HG03432 (cell line): Measurements from ENCODE around the gene NCLN.
"Not testable (repeated sequence)": the region's sequence is repeated elsewhere in the genome, so short reads cannot be mapped to it uniquely, and the experiment has no call there.

Experiments used
- ATAC-seq: cut with Tn5 transposase; IDR thresholded peaks from one replicate; pipeline ENCODE4 v1.9.1; 2021; ENCODE audit warnings: mild to moderate bottlenecking, moderate library complexity; ENCODE audit not compliant: unreplicated experiment

The NCLN gene

DNA sequence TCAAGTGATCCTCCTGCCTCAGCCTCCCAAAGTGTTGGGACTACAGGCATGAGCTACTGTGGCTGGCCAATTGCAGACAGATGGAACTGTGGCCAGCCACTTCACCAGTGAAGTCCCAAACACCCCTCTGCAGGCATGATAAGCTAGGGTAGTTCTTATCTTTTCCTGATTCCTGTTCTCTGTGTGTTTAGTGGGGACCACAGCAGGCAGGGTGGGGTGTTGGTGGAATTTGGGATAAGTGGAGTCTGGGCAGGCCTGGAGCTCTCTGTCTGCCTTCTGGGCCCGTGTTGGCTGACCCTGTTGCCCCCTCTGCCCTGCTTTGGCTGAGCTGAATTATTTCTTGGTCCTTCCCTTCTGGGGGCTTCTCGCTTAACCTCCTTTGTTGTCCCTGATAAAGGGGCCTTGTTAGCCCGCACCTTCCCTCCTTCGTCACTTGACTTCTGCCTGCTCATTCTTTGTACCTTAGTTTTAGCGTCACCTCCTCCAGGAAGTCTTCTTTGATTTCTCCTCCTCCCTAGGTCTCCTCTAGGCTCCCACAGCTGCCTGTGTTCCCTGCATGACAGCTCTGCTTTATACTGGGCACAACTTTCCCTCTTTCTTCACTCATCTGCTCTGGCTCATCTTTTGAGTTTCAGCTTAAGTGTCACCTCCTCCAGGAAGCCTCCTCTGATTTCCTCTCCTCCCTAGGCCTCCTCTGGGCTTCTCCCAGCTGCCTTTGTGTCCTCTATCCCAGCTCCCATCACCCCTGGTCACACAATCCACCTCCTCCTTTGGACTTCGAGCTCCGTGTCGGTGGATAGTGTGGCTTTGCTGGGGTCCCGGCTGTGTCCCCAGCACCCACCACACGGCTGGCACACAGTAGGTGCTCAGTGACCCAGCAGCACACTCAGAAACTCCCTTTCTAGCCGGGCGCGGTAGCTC is 1.7 kb upstream of the NCLN start:
- ATAC-seq = no peak

DNA sequence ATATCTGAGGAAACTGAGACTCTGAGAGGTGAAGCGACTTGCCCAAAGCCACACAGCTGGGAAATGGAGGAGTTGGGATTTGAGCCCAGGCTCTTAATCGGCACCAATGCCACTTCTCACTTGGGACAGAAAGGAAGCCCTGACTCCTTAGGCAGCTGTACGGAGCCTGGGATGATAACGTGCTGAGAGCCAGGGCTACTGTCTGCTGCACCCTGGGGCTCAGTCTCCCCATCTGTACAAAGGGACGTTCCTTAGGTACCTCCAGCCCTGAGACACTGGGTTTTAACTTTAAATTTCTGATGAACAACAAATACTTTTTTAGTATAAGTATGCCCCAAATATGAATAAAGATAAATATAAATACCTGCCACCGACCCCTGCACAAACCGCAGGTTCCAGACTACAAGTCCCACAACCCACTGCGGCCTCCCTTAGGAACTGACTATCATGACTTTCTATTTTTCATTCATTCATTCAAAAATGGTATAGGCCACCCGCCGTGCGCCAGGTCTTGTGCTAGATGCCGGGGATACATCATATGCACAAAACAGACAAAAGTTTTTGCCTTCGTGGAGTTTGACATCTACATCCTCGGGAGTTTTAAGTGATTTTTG is 776 bp upstream of the NCLN start:
- peak; percentile 18 for ATAC-seq

DNA sequence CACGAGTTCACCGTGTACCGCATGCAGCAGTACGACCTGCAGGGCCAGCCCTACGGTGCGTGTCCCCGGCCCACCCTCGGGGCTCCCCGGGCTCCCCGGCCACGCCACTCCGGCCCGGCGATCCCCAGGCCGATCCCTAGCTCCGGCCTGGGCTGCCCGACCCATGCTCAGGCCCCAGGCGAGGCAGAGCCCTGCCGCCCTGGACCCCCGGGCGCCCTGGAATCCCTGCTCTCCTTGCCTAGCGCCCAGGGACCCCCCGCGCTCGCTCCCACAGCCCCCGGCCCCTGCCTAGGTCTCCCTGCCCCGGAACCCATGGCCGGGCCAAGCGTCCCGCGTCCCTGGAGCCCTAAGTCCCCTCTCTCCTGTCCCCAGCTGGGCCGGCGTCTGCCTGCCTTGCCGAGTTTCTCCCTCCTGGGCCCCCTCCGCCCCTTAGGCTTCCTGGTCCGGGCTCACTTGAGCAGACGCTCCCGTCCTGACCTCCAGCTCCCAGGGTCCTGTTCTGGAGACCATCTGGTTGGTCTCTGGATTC is 494 bp downstream of the NCLN start:
- ATAC-seq = peak; percentile 36

DNA sequence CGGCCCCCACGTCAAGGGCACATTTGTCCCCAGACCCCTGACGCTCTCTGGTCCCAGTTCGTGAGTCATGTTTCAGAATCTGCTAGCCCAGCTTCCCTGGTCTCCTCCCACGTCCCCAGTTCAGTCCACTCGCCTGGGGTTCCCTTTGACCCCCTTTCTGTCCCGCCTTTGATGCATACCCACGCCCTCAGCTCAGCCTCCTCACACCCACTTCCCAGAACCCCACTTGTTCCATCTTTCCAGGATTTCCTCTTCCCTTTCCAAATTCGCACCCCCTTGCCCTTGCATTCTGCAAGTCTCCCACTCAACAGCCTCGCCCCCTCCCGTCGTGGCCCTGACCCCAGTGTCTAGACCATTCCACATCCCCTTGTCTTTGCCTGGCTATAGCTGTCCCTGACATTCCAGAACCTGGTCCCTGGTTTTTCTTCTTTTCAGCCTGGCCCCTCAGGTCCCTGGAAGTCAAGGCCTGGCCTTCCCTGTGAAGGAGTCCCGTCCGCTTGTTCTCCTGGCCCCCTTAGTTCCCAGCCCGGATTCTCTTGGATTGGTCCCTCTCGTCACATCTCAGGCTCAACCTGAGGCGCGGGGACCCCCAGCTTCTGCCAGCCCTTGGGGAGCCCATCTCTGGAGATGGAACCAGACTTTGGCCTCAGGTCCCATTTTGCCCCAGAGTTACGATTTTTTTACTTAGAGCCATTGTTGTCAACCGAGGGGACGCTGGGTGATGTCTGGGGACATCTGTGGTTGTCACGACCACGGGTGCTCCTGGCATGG is 1.3 kb downstream of the NCLN start:
- no peak for ATAC-seq

DNA sequence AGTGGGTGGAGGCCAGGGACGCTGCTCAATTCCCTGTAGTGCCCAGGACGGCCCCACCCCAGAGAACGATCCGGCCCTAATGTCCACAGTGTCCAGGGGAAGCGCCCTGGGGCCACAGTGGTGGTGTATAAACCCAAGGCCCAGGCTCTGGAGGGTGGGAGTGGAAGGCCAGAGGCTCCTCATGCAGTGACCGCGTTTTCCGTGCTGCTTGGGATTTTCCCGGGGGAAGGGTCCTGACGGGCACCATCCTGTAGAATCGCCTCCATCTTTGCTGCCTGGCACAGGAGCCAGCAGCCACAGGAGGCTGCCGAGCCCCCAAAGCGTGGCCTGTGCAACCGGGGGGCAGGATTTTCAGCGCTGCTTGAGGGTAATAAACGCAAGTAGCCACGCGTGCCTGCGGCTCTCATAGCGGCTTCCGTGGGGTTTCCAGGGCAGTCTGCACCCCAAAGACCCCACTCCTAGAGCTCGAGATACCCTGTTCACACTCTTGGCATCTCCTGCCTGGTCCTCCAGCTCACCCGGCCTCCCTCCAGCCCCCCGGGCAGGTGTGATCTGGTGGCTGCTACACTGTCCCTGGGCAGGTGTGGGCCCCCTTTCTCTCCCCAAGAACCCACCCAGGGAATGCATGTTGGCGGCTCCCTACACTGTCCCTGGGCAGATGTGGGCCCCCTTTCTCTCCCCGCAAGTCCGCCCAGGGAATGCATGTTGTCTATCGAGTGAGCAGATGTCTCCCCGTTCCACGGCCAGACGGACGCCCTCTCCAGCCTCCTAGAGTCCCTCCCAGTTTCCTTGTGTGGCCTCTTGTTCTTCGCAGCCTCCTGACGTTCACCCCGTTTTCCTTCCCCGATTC is 2.2 kb downstream of the NCLN start:
- ATAC-seq = no peak

DNA sequence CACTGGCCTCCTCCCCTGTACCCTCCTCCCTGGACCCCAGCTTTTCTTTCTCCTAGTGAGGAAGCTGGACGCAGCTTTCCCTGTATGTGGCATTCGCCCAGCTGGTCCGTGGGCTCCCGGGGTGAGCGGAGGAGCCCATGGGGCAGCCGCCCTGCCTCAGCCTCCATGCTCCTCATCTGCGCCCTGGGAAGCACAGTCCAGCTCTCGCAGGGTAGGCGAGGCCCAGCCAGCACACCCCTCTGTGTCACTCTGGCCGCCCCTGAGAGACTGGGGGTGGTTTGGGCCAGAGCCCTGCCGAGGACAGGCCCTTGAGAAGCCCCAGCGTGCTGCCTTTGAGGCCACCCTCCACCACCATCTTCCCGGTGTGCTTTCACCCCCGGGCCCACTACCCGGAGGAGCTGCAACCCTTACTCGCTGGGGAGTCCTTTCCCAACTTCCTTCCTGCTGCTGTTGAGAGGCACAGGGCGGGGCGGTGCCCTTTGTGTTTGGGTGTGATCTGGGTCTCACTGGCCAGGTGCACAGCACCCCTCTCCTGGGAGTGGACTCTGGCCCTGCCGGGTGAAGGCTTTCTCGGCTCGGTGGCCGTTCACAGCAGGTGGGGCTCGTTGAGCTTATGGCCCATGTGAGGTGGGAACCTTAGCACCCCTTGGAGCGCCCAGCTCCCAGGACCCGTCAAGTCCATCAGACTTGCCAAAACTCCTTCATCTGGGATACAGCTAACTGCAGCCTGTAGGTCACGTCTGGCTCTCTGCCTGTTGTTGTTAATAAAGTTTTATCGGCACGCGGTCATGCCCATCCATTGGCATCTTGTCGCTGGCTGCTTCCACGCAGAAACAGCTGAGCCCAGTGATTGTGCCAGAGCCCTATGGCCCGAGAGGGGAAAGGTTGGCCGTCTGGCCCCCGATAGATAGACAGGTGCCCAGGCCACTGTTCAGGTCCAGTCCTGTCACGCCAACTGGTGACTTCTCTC is 3.2 kb downstream of the NCLN start:
- ATAC-seq = no peak

DNA sequence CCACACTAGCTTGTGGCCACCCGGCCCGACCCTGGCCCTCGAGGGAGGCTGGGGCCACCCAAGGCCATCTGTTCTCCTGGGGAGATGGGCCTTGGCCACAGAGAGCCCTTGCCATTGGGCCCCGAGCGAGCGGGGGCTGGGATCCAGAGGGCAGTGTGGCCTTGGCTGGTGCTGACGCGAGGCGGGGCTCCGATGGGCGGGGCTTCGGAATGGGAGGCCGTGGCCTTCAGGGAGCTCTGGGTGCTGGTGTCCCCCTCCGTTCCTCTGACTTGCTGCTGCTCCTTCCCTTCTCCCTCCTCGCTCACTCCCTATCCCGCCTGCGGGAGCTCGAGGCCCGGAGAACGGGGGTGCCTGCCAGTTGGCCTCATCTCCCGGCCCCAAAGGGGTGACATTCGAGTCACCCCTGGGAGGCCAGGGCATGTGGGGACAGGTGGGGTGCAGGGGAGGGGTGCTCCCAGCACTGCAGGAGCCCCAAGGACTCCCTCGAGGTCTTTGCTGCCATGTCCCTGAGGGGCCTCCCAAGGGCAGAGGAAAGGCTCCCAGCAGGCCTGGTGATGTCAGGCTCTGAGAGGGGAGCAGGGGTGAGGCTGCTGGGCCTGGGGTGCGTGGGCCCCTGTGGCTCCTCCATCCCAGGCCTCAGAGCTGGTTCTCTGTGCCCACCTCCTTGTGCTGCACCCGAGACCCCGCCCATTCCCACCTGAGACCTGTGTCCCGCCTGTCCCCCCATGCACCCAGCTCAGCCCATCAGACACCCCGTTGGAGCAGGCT is 4.2 kb downstream of the NCLN start:
- ATAC-seq = no peak

DNA sequence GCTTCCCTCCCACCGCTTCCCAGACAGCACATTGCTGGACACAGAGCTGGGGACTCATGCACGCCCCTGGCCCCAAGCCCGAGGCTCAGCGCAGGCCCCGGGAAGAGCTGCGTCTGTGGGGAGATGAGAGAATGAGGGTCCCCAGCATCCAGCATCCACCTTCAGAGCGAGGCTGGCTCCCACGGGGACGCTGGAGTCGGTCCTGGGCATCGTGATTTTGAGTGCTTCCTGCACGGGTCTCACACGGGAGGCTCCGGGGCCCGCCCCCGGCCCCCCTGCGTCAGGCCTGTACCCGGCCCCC is 4.7 kb downstream of the NCLN start:
- no peak for ATAC-seq

DNA sequence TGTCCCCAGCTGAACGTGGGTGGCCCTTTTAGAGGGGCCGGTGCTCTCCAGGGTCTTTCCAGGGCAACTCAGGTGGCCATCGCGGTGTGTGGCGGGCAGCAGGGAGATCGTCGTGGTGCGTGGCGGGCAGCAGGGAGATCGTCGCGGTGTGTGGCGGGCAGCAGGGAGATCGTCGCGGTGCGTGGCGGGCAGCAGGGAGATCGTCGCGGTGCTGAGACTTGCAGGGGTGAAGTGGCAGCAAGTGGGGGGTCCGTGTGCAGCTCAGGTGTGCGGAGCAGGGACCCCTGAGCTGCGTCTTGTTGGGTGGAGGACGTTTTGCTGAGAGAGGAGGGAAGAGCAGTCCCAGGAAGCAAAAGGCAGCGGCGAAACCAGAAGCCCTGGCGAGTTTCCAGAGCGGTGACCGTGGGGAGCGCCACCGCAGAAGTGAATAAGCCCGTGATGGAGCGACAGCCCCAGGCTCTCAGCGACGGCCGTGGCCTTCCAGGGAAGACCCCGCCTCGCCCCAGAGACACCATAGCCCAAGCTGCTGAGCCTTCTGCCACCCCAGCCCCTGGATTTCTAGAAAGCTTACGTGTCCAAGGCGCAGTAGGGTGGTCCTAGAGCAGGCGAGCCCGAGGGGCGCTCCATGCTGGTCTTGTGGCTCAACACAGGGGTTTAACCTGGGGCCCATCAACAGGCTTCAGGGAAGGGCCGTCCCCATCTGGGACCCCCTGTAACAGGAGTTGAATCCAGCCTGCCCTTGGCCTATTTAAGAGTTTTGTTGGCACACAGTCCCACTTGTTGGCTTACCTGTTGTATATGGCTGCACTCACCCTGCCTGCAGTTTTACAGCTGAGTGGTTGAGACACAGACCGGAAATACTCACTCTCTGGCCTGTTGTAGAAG is 5.4 kb downstream of the NCLN start:
- no peak for ATAC-seq

DNA sequence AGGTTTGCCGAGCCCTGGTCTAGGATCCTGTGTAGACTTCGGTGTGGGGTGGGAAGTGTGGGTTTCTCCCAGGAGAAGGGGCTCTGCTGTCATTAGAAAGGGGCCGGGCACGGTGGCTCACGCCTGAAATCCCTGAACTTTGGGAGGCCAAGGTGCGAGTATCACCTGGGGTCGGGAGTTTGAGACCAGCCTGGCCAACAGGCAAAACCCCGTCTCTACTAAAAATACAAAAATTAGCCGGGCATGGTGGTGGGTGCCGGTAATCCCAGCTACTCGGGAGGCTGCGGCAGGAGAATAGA is 6.0 kb downstream of the NCLN start:
- ATAC-seq = not testable (repeated sequence)

DNA sequence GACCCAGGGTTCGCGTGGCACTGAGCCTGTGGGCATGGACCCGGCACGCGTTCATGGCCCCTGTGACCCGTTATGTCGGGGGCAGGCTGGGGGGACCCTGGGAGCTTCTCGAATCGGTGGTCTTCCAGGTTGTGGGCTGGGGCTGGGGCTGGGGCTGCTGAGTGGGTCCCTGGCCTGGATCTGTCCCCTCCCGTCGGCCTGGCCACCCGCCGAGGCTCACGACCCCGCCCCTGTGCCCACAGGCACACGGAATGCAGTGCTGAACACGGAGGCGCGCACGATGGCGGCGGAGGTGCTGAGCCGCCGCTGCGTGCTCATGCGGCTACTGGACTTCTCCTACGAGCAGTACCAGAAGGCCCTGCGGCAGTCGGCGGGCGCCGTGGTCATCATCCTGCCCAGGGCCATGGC is 6.5 kb downstream of the NCLN start:
- no peak for ATAC-seq

DNA sequence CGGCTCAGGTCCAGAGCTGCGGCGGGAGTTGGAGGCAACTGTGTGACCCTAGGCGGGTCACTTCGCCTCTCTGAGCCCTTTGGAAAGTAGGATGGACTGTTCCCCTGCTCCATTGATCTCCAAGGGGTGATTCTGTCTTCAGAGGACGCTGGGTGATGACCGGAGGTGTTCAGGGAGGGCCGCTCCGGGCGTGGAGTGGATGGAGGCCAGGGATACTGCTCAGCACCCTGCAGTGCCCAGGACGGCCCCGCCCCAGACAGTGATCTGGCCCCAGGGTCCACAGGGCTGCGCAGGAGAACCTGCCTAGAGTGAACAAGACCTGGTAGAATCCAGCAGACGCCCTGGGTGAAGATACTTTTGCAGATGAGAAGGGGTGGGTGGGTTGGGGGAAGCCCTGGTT is 7.0 kb downstream of the NCLN start:
- ATAC-seq = no peak

DNA sequence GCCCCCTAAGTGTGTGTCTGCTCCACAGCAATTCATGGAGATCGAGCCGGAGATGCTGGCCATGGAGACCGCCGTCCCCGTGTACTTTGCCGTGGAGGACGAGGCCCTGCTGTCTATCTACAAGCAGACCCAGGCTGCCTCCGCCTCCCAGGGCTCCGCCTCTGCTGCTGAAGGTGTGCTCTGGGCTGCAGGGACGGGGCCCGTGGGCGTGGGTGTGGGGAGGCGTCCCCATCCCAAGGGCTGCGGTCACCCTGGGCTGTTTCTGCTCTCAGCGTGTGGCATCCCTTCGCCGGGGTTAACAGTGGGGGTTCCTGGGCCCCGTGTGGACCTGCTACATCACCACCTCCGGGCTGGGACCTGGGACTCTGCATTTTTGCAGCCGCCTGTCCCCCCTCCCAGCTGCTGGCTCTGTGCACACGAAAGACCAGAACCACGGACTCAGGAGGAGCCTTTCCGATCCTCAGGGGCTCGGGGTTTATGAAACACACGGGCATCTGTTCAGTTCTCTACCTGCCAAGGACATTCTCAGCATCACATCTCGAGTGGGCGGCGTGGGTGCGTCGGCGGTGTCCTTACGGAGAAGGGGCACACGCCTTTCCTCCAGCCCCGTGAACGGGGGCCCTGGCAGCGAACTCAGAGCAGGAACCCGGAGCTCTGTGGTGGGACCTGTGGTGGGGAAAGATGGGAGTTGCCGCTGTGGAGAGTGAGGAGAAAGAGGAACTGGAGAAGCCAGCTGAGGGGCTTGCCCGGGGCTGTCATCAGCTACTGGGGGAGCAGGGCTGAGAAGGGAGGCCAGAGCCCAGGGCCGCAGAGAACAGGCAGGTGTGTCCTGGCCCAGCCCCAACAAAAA is 7.8 kb downstream of the NCLN start:
- no peak for ATAC-seq

DNA sequence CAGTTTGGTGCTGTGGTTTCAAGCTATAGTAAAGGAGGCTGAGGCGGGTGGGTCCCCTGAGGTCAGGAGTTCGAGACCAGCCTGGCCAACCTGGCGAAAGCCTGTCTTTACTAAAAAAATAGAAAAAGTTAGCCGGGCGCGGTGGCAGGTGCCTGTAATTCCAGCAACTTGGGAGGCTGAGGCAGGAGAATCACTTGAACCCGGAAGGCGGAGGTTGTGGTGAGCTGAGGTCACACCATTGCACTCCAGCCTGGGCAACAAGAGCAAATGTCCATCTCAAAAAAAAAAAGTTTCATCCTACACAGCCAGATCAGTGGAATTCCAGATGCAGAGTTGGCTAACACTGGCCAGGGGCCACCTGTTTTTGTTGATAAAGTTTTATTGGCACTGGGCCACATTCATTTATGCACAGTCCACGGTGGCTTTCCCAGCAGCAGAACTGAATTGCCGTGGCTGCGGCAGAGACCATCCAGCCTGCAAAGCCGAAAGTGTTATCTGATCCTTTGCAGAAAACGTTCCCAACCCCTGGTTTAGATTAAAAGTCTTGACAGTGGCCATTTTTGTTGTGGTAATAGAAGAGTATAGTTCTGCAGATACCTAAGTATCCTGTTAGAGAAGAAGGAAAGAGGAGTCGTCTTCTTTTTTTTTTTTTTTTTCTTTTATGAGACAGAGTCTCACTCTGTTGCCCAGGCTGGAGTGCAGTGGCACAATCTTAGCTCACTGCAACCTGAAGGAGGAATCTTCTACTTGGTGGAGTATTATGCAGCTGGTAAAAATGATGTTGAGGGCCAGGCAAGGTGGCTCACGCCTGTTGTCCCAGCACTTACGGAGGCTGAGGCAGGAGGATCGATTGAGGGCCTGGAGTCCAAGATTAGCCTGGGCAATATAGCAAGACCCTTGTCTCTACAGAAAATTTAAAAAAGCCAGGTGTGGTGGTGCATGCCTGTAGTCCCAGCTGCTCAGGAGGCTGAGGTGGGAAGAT is 8.7 kb downstream of the NCLN start:
- no peak for ATAC-seq

DNA sequence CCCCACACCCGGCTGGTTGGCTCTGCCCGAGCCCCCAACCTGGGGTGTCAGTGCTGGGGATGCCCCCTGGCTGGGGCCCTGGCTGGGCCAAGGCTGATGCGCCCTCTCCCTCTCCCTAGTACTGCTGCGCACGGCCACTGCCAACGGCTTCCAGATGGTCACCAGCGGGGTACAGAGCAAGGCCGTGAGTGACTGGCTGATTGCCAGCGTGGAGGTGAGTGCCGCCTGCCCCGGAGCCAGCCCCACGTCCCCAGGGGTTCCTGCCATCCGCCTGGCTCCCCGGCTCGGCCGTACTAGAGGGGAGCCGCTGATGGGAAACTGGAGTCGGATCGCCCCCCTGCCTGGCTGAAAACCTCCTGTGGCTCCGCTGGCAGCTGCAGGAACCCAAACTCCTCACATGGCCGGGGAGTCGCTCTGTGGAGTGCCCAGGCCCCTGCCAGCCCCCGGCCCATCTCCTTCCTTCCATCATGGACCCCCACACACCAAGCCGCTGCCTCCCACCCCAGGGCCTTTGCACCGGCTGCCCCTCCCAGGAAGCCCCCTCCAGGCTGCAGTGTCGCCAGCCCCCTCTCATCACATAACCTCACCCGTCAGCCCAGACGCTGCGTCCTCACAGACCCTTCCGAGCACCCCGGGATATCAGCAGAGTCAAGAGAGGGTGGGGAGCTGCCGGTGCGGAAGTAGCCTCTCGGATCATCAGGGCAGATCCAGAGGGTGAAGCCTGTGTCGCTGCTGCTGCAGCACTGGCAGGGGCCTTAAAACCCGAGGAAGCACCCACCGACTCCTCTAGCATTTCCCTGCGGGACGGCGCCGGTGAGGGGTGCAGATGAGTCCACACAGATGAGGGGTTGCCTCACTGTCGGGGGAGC is 10.6 kb downstream of the NCLN start:
- ATAC-seq = no peak
